GM18520 (cell line): ENCODE results near the gene WDR17.

ENCODE experiments used
- ATAC-seq: cut with Tn5 transposase; IDR thresholded peaks from one replicate; pipeline ENCODE4 v1.9.1; 2021; ENCODE audit not compliant: unreplicated experiment

The WDR17 gene

GRCh38 chr4:176090115-176090514 lies 24.5 kb downstream of the WDR17 start:
- no peak for ATAC-seq

GRCh38 chr4:176099314-176099713 lies 33.7 kb downstream of the WDR17 start:
- no peak for ATAC-seq

GRCh38 chr4:176102414-176103063 lies 36.9 kb downstream of the WDR17 start:
- ATAC-seq, result no peak

- no peak for ATAC-seq
Observed at GRCh38 chr4:176107695-176108094, 42.1 kb downstream of the WDR17 start.

GRCh38 chr4:176123710-176124407 lies 58.2 kb downstream of the WDR17 start:
- peak; percentile 99 for ATAC-seq

- no peak for ATAC-seq
Observed at GRCh38 chr4:176125063-176125462, 59.4 kb downstream of the WDR17 start.

GRCh38 chr4:176134670-176135069 lies 69.0 kb downstream of the WDR17 start:
- no peak for ATAC-seq

- no peak for ATAC-seq
Observed at GRCh38 chr4:176137631-176138030, 72.0 kb downstream of the WDR17 start.

GRCh38 chr4:176139518-176139917 lies 73.9 kb downstream of the WDR17 start:
- no peak for ATAC-seq

- ATAC-seq, result no peak
Observed at GRCh38 chr4:176142253-176142652, 76.6 kb downstream of the WDR17 start.

GRCh38 chr4:176149680-176150355 lies 84.2 kb downstream of the WDR17 start:
- no peak for ATAC-seq

- ATAC-seq, result no peak
Observed at GRCh38 chr4:176150356-176150682, 84.7 kb downstream of the WDR17 start.

- ATAC-seq, result no peak
Observed at GRCh38 chr4:176150704-176151103, 85.1 kb downstream of the WDR17 start.

- ATAC-seq, result no peak
Observed at GRCh38 chr4:176153124-176153523, 87.5 kb downstream of the WDR17 start.

GRCh38 chr4:176156656-176157055 lies 91.0 kb downstream of the WDR17 start:
- ATAC-seq, result no peak

GRCh38 chr4:176163041-176163440 lies 97.4 kb downstream of the WDR17 start:
- ATAC-seq, result no peak

GRCh38 chr4:176185051-176185450 lies 119.4 kb downstream of the WDR17 start:
- no peak for ATAC-seq

- ATAC-seq, result peak; percentile 60
Observed at GRCh38 chr4:176186067-176186466, 120.4 kb downstream of the WDR17 start.

- ATAC-seq, result no peak
Observed at GRCh38 chr4:176186671-176187395, 121.2 kb downstream of the WDR17 start.

GRCh38 chr4:176187624-176188023 lies 122.0 kb downstream of the WDR17 start:
- peak; percentile 39 for ATAC-seq

GRCh38 chr4:176188654-176189053 lies 123.0 kb downstream of the WDR17 start:
- no peak for ATAC-seq
